A673 (cell line): ENCODE data around the gene STK38L. TPM values are rescaled to one million over a fixed set of nuclear protein-coding genes. Genes with fewer than 3 reads are reported as not detected.

Experiments
- BruUV-seq: library from RNA; stranded (reverse); fragments of 400-500 nt; replicated peaks from 2 replicates; lab custom pipeline; 2021; lab: Mats Ljungman, UMichigan
- CTCF ChIA-PET: fragments of 300-600 bp; sonication (Branson Sonifier 250); formaldehyde crosslinking; loops from one replicate; lab custom pipeline; 2022; ENCODE audit warnings: antibody characterized with exemption; lab: Charles Lee
- POLR2A ChIA-PET: fragments of 300-600 bp; sonication (Branson Sonifier 250); formaldehyde crosslinking; loops from one replicate; lab custom pipeline; 2022; ENCODE audit warnings: antibody characterized with exemption; ENCODE audit not compliant: low non-redundant PET; lab: Charles Lee
- DNase-seq: peaks from one replicate; pipeline ENCODE4 v3.0.0-alpha.2; 2015; ENCODE audit warnings: low spot score
- H3K27ac ChIP-seq: fragments of 200-600 bp; sonication (generic); 2 replicates; pipeline ENCODE4 v1.5.1; 2016; ENCODE audit warnings: mixed run types, low read depth, mild to moderate bottlenecking, mixed read lengths, antibody characterized with exemption, low read length; ENCODE audit not compliant: poor library complexity, severe bottlenecking
- H3K27me3 ChIP-seq: fragments of 200-600 bp; sonication (generic); replicated peaks from 2 replicates; pipeline ENCODE4 v1.6.1; 2017; ENCODE audit warnings: mixed run types, low read depth, mild to moderate bottlenecking, mixed read lengths, antibody characterized with exemption, low read length; ENCODE audit not compliant: insufficient read depth, poor library complexity
- H3K36me3 ChIP-seq: fragments of 200-600 bp; sonication (generic); 2 replicates; pipeline ENCODE4 v1.6.1; 2016; ENCODE audit warnings: mixed run types, mild to moderate bottlenecking, mixed read lengths, antibody characterized with exemption, low read length; ENCODE audit not compliant: insufficient read depth, poor library complexity, severe bottlenecking
- H3K4me1 ChIP-seq: fragments of 200-600 bp; sonication (generic); 2 replicates; pipeline ENCODE4 v1.6.1; 2017; ENCODE audit warnings: mixed run types, mild to moderate bottlenecking, mixed read lengths, antibody characterized with exemption, low read length; ENCODE audit not compliant: insufficient read depth, poor library complexity, severe bottlenecking
- H3K4me3 ChIP-seq: fragments of 200-600 bp; sonication (generic); 2 replicates; pipeline ENCODE4 v1.5.1; 2016; ENCODE audit warnings: low read depth, mixed run types, mild to moderate bottlenecking, mixed read lengths, low read length; ENCODE audit not compliant: poor library complexity, severe bottlenecking
- H3K9me3 ChIP-seq: fragments of 200-600 bp; sonication (generic); 2 replicates; pipeline ENCODE4 v1.6.1; 2016; ENCODE audit warnings: mixed run types, low read depth, mild to moderate bottlenecking, mixed read lengths, antibody characterized with exemption, low read length; ENCODE audit not compliant: poor library complexity, severe bottlenecking
- CTCF ChIP-seq: fragments of 300-800, 200-600 bp; sonication (generic); conservative IDR thresholded peaks from 2 replicates; pipeline ENCODE4 v1.5.1; 2017; ENCODE audit warnings: low read depth, mild to moderate bottlenecking, antibody characterized with exemption, low read length, moderate library complexity, mixed read lengths
- EZH2 ChIP-seq: fragments of 200-600 bp; sonication (generic); IDR thresholded peaks from 2 replicates; pipeline ENCODE4 v1.6.1; 2017; ENCODE audit warnings: borderline replicate concordance, low read depth, mild to moderate bottlenecking, mixed read lengths, antibody characterized with exemption, low read length; ENCODE audit not compliant: poor library complexity, severe bottlenecking
- intact Hi-C: fragments of 100-400 bp; cut with micrococcal nuclease; formaldehyde crosslinking; loops from one replicate; pipeline ENCODE4 v1.10.0; 2022; ENCODE audit not compliant: unreplicated experiment
- total RNA-seq: library from RNA; stranded (reverse); gene quantifications from 2 replicates; pipeline ENCODE4 v1.2.3, GENCODE V29; 2021

The STK38L gene
- total RNA-seq, 1 experiment from 2014 or later = 21.0 TPM

- no peaks in the 10 kb centered on the region for H3K9me3 ChIP-seq
- no peak for DNase-seq
- no peaks in the 10 kb centered on the region for H3K27me3 ChIP-seq
- H3K4me1 ChIP-seq = no peaks in the 10 kb centered on the region
- H3K4me3 ChIP-seq = no peak overlapping the region
- POLR2A ChIA-PET = no interaction called here
- intact Hi-C loops = loop anchor here (10.0 kb wide), 1 partner anchor 55 kb away; no protein-coding TSS in a partner anchor
- no peak overlapping the region for H3K27ac ChIP-seq
- CTCF ChIA-PET = no interaction called here
- no TSS peak for BruUV-seq
- no peaks in the 10 kb centered on the region for H3K36me3 ChIP-seq
- no peak for TF ChIP-seq EZH2
- no peak for TF ChIP-seq CTCF
Measured at GRCh38 chr12:27199638-27200300, 44.3 kb upstream of the STK38L start.

- POLR2A ChIA-PET = no interaction called here
- intact Hi-C loops = loop anchor here (10.0 kb wide), 1 partner anchor 56 kb away; no protein-coding TSS in a partner anchor
Measured at GRCh38 chr12:27201169-27201568, 42.9 kb upstream of the STK38L start.

GRCh38 chr12:27206801-27207502, 37.1 kb upstream of the STK38L start:
- ChIA-PET CTCF (no interaction called here), POLR2A (no interaction called here)
- DNase-seq = no peak
- TF ChIP-seq CTCF = no peak
- no peak for TF ChIP-seq EZH2
- Histone ChIP-seq H3K9me3 (no peaks in the 10 kb centered on the region), H3K27me3 (no peaks in the 10 kb centered on the region), H3K4me3 (no peak overlapping the region), H3K36me3 (no peaks in the 10 kb centered on the region), H3K4me1 (no peaks in the 10 kb centered on the region), H3K27ac (no peak overlapping the region)
- intact Hi-C loops = loop anchor here (10.0 kb wide), 1 partner anchor 62 kb away; no protein-coding TSS in a partner anchor
- no TSS peak for BruUV-seq

More at GRCh38 chr12:27201169-27201568, 42.9 kb upstream of the STK38L start:
- H3K9me3 ChIP-seq = no peaks in the 10 kb centered on the region
- H3K4me3 ChIP-seq = no peak overlapping the region
- H3K27ac ChIP-seq = no peak overlapping the region
- no TSS peak for BruUV-seq
- CTCF ChIA-PET = no interaction called here
- no peaks in the 10 kb centered on the region for H3K4me1 ChIP-seq
- no peak for TF ChIP-seq EZH2
- TF ChIP-seq CTCF = no peak
- no peaks in the 10 kb centered on the region for H3K27me3 ChIP-seq
- no peaks in the 10 kb centered on the region for H3K36me3 ChIP-seq
- no peak for DNase-seq
